Measurements from ENCODE around the gene HEATR5A.

Gene HEATR5A

DNA sequence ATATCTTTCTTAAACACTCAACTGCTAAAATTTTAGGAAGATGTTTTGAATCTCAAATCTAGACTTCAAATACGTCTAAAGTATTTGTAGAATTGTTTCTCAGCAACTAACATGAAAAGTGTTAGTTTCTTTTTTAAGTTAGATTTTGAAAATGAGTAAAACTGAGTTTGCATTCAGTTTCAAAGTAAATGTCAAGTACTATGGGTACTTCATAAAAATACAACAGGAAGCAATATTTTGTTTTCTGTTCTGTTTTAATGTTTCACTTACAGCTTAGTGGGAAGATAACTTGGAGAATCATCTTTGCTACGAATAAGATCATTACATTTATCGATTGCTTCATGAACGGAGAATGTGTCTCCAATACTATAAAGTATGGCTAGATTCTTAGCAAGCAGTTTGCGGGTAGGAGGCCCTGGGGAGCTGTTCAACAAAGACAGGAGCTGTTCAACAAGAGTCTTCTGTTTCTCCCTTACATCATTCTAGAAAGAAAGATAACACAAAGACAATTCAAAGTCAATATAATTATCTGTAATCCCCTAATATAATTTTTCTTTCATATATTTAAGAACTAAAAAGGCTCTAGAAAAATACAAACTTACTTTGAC, 20.2 kb downstream of the HEATR5A start:
- ATAC-seq: no peak
- no peak for TF ChIP-seq ZNF70 (CRISPR knock-in tag; IDR thresholded peaks at IDR 0.05)
- no peak for TF ChIP-seq GLIS3 (CRISPR knock-in tag; IDR thresholded peaks at IDR 0.05)
- no peak for TF ChIP-seq ZC3H10 (CRISPR knock-in tag; IDR thresholded peaks at IDR 0.05)
- TF ChIP-seq CREB5 (CRISPR knock-in tag; IDR thresholded peaks at IDR 0.05; ENCODE audit: low read depth): no peak
- TF ChIP-seq, protein P1, sequence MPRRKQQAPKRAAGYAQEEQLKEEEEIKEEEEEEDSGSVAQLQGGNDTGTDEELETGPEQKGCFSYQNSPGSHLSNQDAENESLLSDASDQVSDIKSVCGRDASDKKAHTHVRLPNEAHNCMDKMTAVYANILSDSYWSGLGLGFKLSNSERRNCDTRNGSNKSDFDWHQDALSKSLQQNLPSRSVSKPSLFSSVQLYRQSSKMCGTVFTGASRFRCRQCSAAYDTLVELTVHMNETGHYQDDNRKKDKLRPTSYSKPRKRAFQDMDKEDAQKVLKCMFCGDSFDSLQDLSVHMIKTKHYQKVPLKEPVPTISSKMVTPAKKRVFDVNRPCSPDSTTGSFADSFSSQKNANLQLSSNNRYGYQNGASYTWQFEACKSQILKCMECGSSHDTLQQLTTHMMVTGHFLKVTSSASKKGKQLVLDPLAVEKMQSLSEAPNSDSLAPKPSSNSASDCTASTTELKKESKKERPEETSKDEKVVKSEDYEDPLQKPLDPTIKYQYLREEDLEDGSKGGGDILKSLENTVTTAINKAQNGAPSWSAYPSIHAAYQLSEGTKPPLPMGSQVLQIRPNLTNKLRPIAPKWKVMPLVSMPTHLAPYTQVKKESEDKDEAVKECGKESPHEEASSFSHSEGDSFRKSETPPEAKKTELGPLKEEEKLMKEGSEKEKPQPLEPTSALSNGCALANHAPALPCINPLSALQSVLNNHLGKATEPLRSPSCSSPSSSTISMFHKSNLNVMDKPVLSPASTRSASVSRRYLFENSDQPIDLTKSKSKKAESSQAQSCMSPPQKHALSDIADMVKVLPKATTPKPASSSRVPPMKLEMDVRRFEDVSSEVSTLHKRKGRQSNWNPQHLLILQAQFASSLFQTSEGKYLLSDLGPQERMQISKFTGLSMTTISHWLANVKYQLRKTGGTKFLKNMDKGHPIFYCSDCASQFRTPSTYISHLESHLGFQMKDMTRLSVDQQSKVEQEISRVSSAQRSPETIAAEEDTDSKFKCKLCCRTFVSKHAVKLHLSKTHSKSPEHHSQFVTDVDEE (CRISPR knock-in tag; IDR thresholded peaks at IDR 0.05): no peak
- no peak for TF ChIP-seq ZNF565 (CRISPR knock-in tag; conservative IDR thresholded peaks at IDR 0.05; ENCODE audit: low read depth)
- no peak for TF ChIP-seq TOX (CRISPR knock-in tag; IDR thresholded peaks at IDR 0.05; ENCODE audit: borderline replicate concordance)
- no peak for TF ChIP-seq ZFP30 (CRISPR knock-in tag; IDR thresholded peaks at IDR 0.05)
- TF ChIP-seq ZNF8 (CRISPR knock-in tag; IDR thresholded peaks at IDR 0.05): no peak
- TF ChIP-seq, protein P2, sequence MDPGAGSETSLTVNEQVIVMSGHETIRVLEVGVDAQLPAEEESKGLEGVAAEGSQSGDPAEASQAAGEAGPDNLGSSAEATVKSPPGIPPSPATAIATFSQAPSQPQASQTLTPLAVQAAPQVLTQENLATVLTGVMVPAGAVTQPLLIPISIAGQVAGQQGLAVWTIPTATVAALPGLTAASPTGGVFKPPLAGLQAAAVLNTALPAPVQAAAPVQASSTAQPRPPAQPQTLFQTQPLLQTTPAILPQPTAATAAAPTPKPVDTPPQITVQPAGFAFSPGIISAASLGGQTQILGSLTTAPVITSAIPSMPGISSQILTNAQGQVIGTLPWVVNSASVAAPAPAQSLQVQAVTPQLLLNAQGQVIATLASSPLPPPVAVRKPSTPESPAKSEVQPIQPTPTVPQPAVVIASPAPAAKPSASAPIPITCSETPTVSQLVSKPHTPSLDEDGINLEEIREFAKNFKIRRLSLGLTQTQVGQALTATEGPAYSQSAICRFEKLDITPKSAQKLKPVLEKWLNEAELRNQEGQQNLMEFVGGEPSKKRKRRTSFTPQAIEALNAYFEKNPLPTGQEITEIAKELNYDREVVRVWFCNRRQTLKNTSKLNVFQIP (CRISPR knock-in tag; IDR thresholded peaks at IDR 0.05; ENCODE audit: borderline replicate concordance, low read depth): no peak

DNA sequence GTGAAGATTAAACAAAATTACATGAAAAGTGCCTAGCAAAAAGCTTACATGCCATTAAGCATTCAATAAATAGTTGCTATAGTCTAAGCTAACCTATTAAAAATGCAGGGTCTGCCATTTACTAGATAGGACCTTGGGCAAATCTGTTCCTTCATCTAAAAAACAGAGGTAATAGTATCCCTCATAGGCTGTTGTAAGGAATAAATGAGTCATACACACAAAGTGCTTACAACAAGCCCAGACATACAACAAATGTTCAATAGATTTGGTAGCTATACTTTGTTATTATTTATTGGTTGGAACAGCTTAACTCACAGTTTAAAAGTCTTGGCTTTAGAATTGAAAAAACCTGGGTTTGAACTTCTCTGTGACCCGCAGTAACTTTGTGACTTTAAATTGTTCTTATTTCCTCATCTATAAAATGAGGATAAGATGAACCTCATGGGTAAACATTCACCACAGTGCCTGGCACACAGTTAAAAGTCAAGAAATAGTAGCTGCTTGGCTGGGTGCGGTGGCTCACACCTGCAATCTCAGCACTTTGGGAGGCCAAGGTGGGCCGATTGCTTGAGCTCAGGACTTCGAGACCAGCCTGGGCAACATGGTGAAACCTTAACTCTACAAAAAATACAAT, 24.7 kb downstream of the HEATR5A start:
- no peak for TF ChIP-seq OSR1 (CRISPR knock-in tag; IDR thresholded peaks at IDR 0.05)
- TF ChIP-seq ZC3H10 (CRISPR knock-in tag; IDR thresholded peaks at IDR 0.05): no peak
- TF ChIP-seq SNAI2 (CRISPR knock-in tag; IDR thresholded peaks at IDR 0.05): no peak
- TF ChIP-seq BACH2 (CRISPR knock-in tag; IDR thresholded peaks at IDR 0.05; ENCODE audit: borderline replicate concordance): no peak
- TF ChIP-seq PPARA (CRISPR knock-in tag; IDR thresholded peaks at IDR 0.05; ENCODE audit: borderline replicate concordance): no peak
- TF ChIP-seq ARNTL (CRISPR knock-in tag; IDR thresholded peaks at IDR 0.05; ENCODE audit: borderline replicate concordance, low read depth): no peak
- TF ChIP-seq ZNF70 (CRISPR knock-in tag; IDR thresholded peaks at IDR 0.05): no peak
- no peak for TF ChIP-seq CREB5 (CRISPR knock-in tag; IDR thresholded peaks at IDR 0.05; ENCODE audit: low read depth)
- TF ChIP-seq TCF4 (CRISPR knock-in tag; IDR thresholded peaks at IDR 0.05; ENCODE audit: borderline replicate concordance): no peak
- TF ChIP-seq ZNF8 (CRISPR knock-in tag; IDR thresholded peaks at IDR 0.05): no peak
- no peak for TF ChIP-seq TOX (CRISPR knock-in tag; IDR thresholded peaks at IDR 0.05; ENCODE audit: borderline replicate concordance)
- TF ChIP-seq ISL1 (CRISPR knock-in tag; IDR thresholded peaks at IDR 0.05): no peak
- TF ChIP-seq ZFP3 (CRISPR knock-in tag; IDR thresholded peaks at IDR 0.05): no peak
- TF ChIP-seq, protein P2 (CRISPR knock-in tag; IDR thresholded peaks at IDR 0.05; ENCODE audit: borderline replicate concordance, low read depth): no peak
- no peak for TF ChIP-seq ESRRG (CRISPR knock-in tag; IDR thresholded peaks at IDR 0.05)
- no peak for ATAC-seq

- ATAC-seq: no peak
- TF ChIP-seq, protein P3, sequence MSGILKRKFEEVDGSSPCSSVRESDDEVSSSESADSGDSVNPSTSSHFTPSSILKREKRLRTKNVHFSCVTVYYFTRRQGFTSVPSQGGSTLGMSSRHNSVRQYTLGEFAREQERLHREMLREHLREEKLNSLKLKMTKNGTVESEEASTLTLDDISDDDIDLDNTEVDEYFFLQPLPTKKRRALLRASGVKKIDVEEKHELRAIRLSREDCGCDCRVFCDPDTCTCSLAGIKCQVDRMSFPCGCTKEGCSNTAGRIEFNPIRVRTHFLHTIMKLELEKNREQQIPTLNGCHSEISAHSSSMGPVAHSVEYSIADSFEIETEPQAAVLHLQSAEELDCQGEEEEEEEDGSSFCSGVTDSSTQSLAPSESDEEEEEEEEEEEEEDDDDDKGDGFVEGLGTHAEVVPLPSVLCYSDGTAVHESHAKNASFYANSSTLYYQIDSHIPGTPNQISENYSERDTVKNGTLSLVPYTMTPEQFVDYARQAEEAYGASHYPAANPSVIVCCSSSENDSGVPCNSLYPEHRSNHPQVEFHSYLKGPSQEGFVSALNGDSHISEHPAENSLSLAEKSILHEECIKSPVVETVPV (CRISPR knock-in tag; IDR thresholded peaks at IDR 0.05): no peak
- TF ChIP-seq ZNF565 (CRISPR knock-in tag; conservative IDR thresholded peaks at IDR 0.05; ENCODE audit: low read depth) (no peak), BACH2 (CRISPR knock-in tag; IDR thresholded peaks at IDR 0.05; ENCODE audit: borderline replicate concordance) (no peak), GLIS3 (CRISPR knock-in tag; IDR thresholded peaks at IDR 0.05) (no peak), ISL1 (CRISPR knock-in tag; IDR thresholded peaks at IDR 0.05) (no peak), ZC3H10 (CRISPR knock-in tag; IDR thresholded peaks at IDR 0.05) (no peak), TCF4 (CRISPR knock-in tag; IDR thresholded peaks at IDR 0.05; ENCODE audit: borderline replicate concordance) (no peak), OSR1 (CRISPR knock-in tag; IDR thresholded peaks at IDR 0.05) (no peak), SNAI2 (CRISPR knock-in tag; IDR thresholded peaks at IDR 0.05) (no peak)
- TF ChIP-seq, protein P2 (CRISPR knock-in tag; IDR thresholded peaks at IDR 0.05; ENCODE audit: borderline replicate concordance, low read depth): no peak
- TF ChIP-seq, protein P4, sequence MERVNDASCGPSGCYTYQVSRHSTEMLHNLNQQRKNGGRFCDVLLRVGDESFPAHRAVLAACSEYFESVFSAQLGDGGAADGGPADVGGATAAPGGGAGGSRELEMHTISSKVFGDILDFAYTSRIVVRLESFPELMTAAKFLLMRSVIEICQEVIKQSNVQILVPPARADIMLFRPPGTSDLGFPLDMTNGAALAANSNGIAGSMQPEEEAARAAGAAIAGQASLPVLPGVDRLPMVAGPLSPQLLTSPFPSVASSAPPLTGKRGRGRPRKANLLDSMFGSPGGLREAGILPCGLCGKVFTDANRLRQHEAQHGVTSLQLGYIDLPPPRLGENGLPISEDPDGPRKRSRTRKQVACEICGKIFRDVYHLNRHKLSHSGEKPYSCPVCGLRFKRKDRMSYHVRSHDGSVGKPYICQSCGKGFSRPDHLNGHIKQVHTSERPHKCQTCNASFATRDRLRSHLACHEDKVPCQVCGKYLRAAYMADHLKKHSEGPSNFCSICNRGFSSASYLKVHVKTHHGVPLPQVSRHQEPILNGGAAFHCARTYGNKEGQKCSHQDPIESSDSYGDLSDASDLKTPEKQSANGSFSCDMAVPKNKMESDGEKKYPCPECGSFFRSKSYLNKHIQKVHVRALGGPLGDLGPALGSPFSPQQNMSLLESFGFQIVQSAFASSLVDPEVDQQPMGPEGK (CRISPR knock-in tag; IDR thresholded peaks at IDR 0.05; ENCODE audit: borderline replicate concordance): no peak
Observed at GRCh38 chr14:31395119-31395518, 25.2 kb downstream of the HEATR5A start.

Data from SK-N-SH treated with all-trans-retinoic acid at 6 μM for 48 hours (cell line).